Mesothelial cell of epicardium (in vitro differentiated cells): Measurements from ENCODE around the gene MUCL1. TPM values are rescaled to one million over a fixed set of nuclear protein-coding genes. Genes with fewer than 3 reads are reported as not detected.
A peak's percentile ranks its signal among the peaks of the same experiment; 100 is the strongest.

Source experiments
- DNase-seq, 2 experiments: peaks; one replicate each; pipeline ENCODE4 v3.0.0; 2021; ENCODE audit warnings: low spot score in 2 of 2; ENCODE audit not compliant: unreplicated experiment in 2 of 2
- H3K27ac Mint-ChIP-seq: 2 replicates; pipeline ENCODE4 v1.8.0; 2021; ENCODE audit warnings: mixed read lengths
- H3K27me3 Mint-ChIP-seq: 2 replicates; pipeline ENCODE4 v1.8.0; 2021; ENCODE audit warnings: low read depth, mixed read lengths
- H3K36me3 Mint-ChIP-seq: 2 replicates; pipeline ENCODE4 v1.8.0; 2021; ENCODE audit warnings: mixed read lengths
- H3K4me1 Mint-ChIP-seq: 2 replicates; pipeline ENCODE4 v1.8.0; 2021; ENCODE audit warnings: mixed read lengths
- H3K4me3 Mint-ChIP-seq: 2 replicates; pipeline ENCODE4 v1.8.0; 2021; ENCODE audit warnings: mild to moderate bottlenecking, moderate library complexity, mixed read lengths
- H3K9me3 Mint-ChIP-seq: 2 replicates; pipeline ENCODE4 v1.8.0; 2021; ENCODE audit warnings: mixed read lengths
- CTCF ChIP-seq: fragments of 200-600 bp; sonication (generic); IDR thresholded peaks from one replicate; pipeline ENCODE4 v1.5.0; 2021; ENCODE audit warnings: antibody characterized with exemption; ENCODE audit not compliant: unreplicated experiment
- total RNA-seq: library from RNA; stranded (reverse); gene quantifications from 3 replicates; pipeline ENCODE4 v1.2.1, GENCODE V29; 2021

The MUCL1 gene
- not detected in 3 replicates for total RNA-seq

- H3K36me3 Mint-ChIP-seq, result no peaks in the 10 kb centered on the region
- TF ChIP-seq CTCF, result peak; percentile 73
- no peaks in the 10 kb centered on the region for H3K9me3 Mint-ChIP-seq
- DNase-seq, result peak in 1 of 2 experiments; percentile 49
- H3K27ac Mint-ChIP-seq, result no peak within 1 kb of the TSS
- H3K4me1 Mint-ChIP-seq, result no peaks in the 10 kb centered on the region
- H3K27me3 Mint-ChIP-seq, result peaks cover 20% of the 10 kb centered on the region
- no peak within 1 kb of the TSS for H3K4me3 Mint-ChIP-seq
Measured at GRCh38 chr12:54853933-54854538, at the start of gene MUCL1. TSS of gene MUCL1 (plus strand) at chr12:54854516. CDS start at chr12:54854583, 67 bp downstream.

GRCh38 chr12:54821676-54822075, 32.6 kb upstream of the MUCL1 start:
- Mint-ChIP-seq H3K4me1 (no peaks in the 10 kb centered on the region), H3K36me3 (no peaks in the 10 kb centered on the region), H3K27ac (no peak overlapping the region), H3K27me3 (peaks cover 2% of the 10 kb centered on the region), H3K4me3 (no peak overlapping the region), H3K9me3 (peaks cover 20% of the 10 kb centered on the region)
- DNase-seq, result no peak
- no peak for TF ChIP-seq CTCF

GRCh38 chr12:54824402-54824801, 29.9 kb upstream of the MUCL1 start:
- H3K27me3 Mint-ChIP-seq, result peaks cover 4% of the 10 kb centered on the region
- peaks cover 15% of the 10 kb centered on the region for H3K9me3 Mint-ChIP-seq
- no peaks in the 10 kb centered on the region for H3K4me1 Mint-ChIP-seq
- no peak overlapping the region for H3K4me3 Mint-ChIP-seq
- TF ChIP-seq CTCF, result peak; percentile 74
- H3K27ac Mint-ChIP-seq, result no peak overlapping the region
- no peaks in the 10 kb centered on the region for H3K36me3 Mint-ChIP-seq
- no peak for DNase-seq

GRCh38 chr12:54829511-54829910, 24.8 kb upstream of the MUCL1 start:
- Mint-ChIP-seq H3K27ac (no peak overlapping the region), H3K27me3 (peaks cover 4% of the 10 kb centered on the region), H3K36me3 (no peaks in the 10 kb centered on the region), H3K9me3 (no peaks in the 10 kb centered on the region), H3K4me3 (no peak overlapping the region), H3K4me1 (no peaks in the 10 kb centered on the region)
- DNase-seq, result no peak
- TF ChIP-seq CTCF, result no peak

- no peak for DNase-seq
- TF ChIP-seq CTCF, result no peak
- Mint-ChIP-seq H3K9me3 (no peaks in the 10 kb centered on the region), H3K4me1 (no peaks in the 10 kb centered on the region), H3K27me3 (peaks cover 4% of the 10 kb centered on the region), H3K4me3 (no peak overlapping the region), H3K36me3 (no peaks in the 10 kb centered on the region), H3K27ac (no peak overlapping the region)
Measured at GRCh38 chr12:54830199-54830598, 24.1 kb upstream of the MUCL1 start.

GRCh38 chr12:54831631-54832030, 22.7 kb upstream of the MUCL1 start:
- Mint-ChIP-seq H3K27me3 (peaks cover 10% of the 10 kb centered on the region), H3K27ac (no peak overlapping the region), H3K36me3 (no peaks in the 10 kb centered on the region), H3K9me3 (peaks cover 4% of the 10 kb centered on the region), H3K4me1 (no peaks in the 10 kb centered on the region), H3K4me3 (no peak overlapping the region)
- no peak for DNase-seq
- no peak for TF ChIP-seq CTCF
